Erythroblast (primary cell): ENCODE results near the gene WAC.

Source experiments
- GATA1 ChIP-seq: IDR thresholded peaks from 2 replicates; pipeline ENCODE4 v1.6.1; 2011; ENCODE audit warnings: low read depth, mild to moderate bottlenecking, control low read depth, low read length, moderate library complexity
- POLR2A ChIP-seq: IDR thresholded peaks from 2 replicates; pipeline ENCODE4 v1.6.1; 2011; ENCODE audit warnings: mild to moderate bottlenecking, low read length

GRCh38 chr10:28552775-28553174 lies 19.9 kb downstream of the WAC start:
- TF ChIP-seq POLR2A (no peak), GATA1 (no peak)
